Measurements from ENCODE around the gene CREG1. TPM values are rescaled to one million over a fixed set of nuclear protein-coding genes. Genes with fewer than 3 reads are reported as not detected.

The CREG1 gene
- total RNA-seq, 1 donor = 150 TPM

GRCh38 chr1:167582722-167583121 lies 29.2 kb upstream of the CREG1 start:
- Histone ChIP-seq H3K79me2 (ENCODE audit: insufficient read depth, low read length) (no peaks in the 10 kb centered on the region), H3K4me3 (ENCODE audit: insufficient read depth, low read length) (no peak overlapping the region), H3K36me3 (ENCODE audit: insufficient read depth, low read length) (no peaks in the 10 kb centered on the region), H3K27ac (ENCODE audit: low read depth, low read length) (no peak overlapping the region), H3K4me1 (ENCODE audit: insufficient read depth, low read length) (no peaks in the 10 kb centered on the region), H3K4me2 (ENCODE audit: insufficient read depth, low read length) (no peak overlapping the region), H3K27me3 (ENCODE audit: insufficient read depth, low read length) (peaks cover 7% of the 10 kb centered on the region), H3K9me3 (ENCODE audit: low read depth, low read length) (no peaks in the 10 kb centered on the region), H4K20me1 (ENCODE audit: insufficient read depth, low read length) (no peaks in the 10 kb centered on the region), H2AFZ (ENCODE audit: low read length) (no peak overlapping the region)
- TF ChIP-seq CTCF (IDR thresholded peaks at IDR 0.05; ENCODE audit: extremely low read depth, low read depth, low read length) = no peak
- no peak for DNase-seq (ENCODE audit: insufficient read length, low spot score, missing footprints)

- DNase-seq (ENCODE audit: insufficient read length, low spot score, missing footprints) = no peak
- Histone ChIP-seq H4K20me1 (ENCODE audit: insufficient read depth, low read length) (no peaks in the 10 kb centered on the region), H2AFZ (ENCODE audit: low read length) (no peak overlapping the region), H3K27me3 (ENCODE audit: insufficient read depth, low read length) (peaks cover 7% of the 10 kb centered on the region), H3K36me3 (ENCODE audit: insufficient read depth, low read length) (no peaks in the 10 kb centered on the region), H3K4me2 (ENCODE audit: insufficient read depth, low read length) (no peak overlapping the region), H3K27ac (ENCODE audit: low read depth, low read length) (no peak overlapping the region), H3K79me2 (ENCODE audit: insufficient read depth, low read length) (no peaks in the 10 kb centered on the region), H3K4me3 (ENCODE audit: insufficient read depth, low read length) (no peak overlapping the region), H3K4me1 (ENCODE audit: insufficient read depth, low read length) (no peaks in the 10 kb centered on the region), H3K9me3 (ENCODE audit: low read depth, low read length) (no peaks in the 10 kb centered on the region)
- TF ChIP-seq CTCF (IDR thresholded peaks at IDR 0.05; ENCODE audit: extremely low read depth, low read depth, low read length) = no peak
Observed at GRCh38 chr1:167582064-167582463, 28.5 kb upstream of the CREG1 start.

- Histone ChIP-seq H4K20me1 (ENCODE audit: insufficient read depth, low read length) (no peaks in the 10 kb centered on the region), H3K36me3 (ENCODE audit: insufficient read depth, low read length) (no peaks in the 10 kb centered on the region), H2AFZ (ENCODE audit: low read length) (no peak overlapping the region), H3K9me3 (ENCODE audit: low read depth, low read length) (no peaks in the 10 kb centered on the region), H3K27ac (ENCODE audit: low read depth, low read length) (no peak overlapping the region), H3K4me2 (ENCODE audit: insufficient read depth, low read length) (no peak overlapping the region), H3K79me2 (ENCODE audit: insufficient read depth, low read length) (no peaks in the 10 kb centered on the region), H3K4me3 (ENCODE audit: insufficient read depth, low read length) (no peak overlapping the region), H3K4me1 (ENCODE audit: insufficient read depth, low read length) (no peaks in the 10 kb centered on the region), H3K27me3 (ENCODE audit: insufficient read depth, low read length) (peaks cover 15% of the 10 kb centered on the region)
- no peak for DNase-seq (ENCODE audit: insufficient read length, low spot score, missing footprints)
- no peak for TF ChIP-seq CTCF (IDR thresholded peaks at IDR 0.05; ENCODE audit: extremely low read depth, low read depth, low read length)
Observed at GRCh38 chr1:167579986-167580385, 26.4 kb upstream of the CREG1 start.

GRCh38 chr1:167578939-167579521 lies 25.5 kb upstream of the CREG1 start:
- H4K20me1 ChIP-seq (ENCODE audit: insufficient read depth, low read length) = no peaks in the 10 kb centered on the region

More at GRCh38 chr1:167578939-167579521, 25.5 kb upstream of the CREG1 start:
- H3K36me3 ChIP-seq (ENCODE audit: insufficient read depth, low read length) = no peaks in the 10 kb centered on the region
- H3K27me3 ChIP-seq (ENCODE audit: insufficient read depth, low read length) = peaks cover 15% of the 10 kb centered on the region
- H2AFZ ChIP-seq (ENCODE audit: low read length) = no peak overlapping the region
- H3K4me1 ChIP-seq (ENCODE audit: insufficient read depth, low read length) = no peaks in the 10 kb centered on the region
- H3K4me3 ChIP-seq (ENCODE audit: insufficient read depth, low read length) = no peak overlapping the region
- no peak overlapping the region for H3K27ac ChIP-seq (ENCODE audit: low read depth, low read length)
- DNase-seq (ENCODE audit: insufficient read length, low spot score, missing footprints) = no peak
- no peaks in the 10 kb centered on the region for H3K9me3 ChIP-seq (ENCODE audit: low read depth, low read length)
- no peak overlapping the region for H3K4me2 ChIP-seq (ENCODE audit: insufficient read depth, low read length)
- TF ChIP-seq CTCF (IDR thresholded peaks at IDR 0.05; ENCODE audit: extremely low read depth, low read depth, low read length) = no peak
- no peaks in the 10 kb centered on the region for H3K79me2 ChIP-seq (ENCODE audit: insufficient read depth, low read length)

Measured in osteoblast (primary cell).